Mucosa of gallbladder (tissue), 1 donor: ENCODE data around the gene NCOA3. TPM values are rescaled to one million over a fixed set of nuclear protein-coding genes. Genes with fewer than 3 reads are reported as not detected.
"Not testable (repeated sequence)": the region's sequence is repeated elsewhere in the genome, so short reads cannot be mapped to it uniquely, and the experiment has no call there.

Experiments
- DNase-seq: peaks from one replicate; pipeline ENCODE4 v3.0.0-alpha.2; 2020; ENCODE audit warnings: low spot score
- total RNA-seq: library from RNA; stranded (reverse); gene quantifications from one replicate; pipeline ENCODE4 v1.2.1, GENCODE V29; 2021
- donor health status: DM: no; HTN: no; CAD: no.

Gene NCOA3
- total RNA-seq, 1 donor from 2014 or later = 30.9 TPM

GRCh38 chr20:47500554-47500953 is 1.1 kb upstream of the NCOA3 start:
- no peak for DNase-seq

- no peak for DNase-seq
Measured at GRCh38 chr20:47501116-47501481, 588 bp upstream of the NCOA3 start.

GRCh38 chr20:47502271-47503239 is 868 bp downstream of the NCOA3 start:
- DNase-seq = no peak

- no peak for DNase-seq
Measured at GRCh38 chr20:47503685-47504084, 2.0 kb downstream of the NCOA3 start.

- no peak for DNase-seq
Measured at GRCh38 chr20:47506335-47506734, 4.6 kb downstream of the NCOA3 start.

GRCh38 chr20:47506850-47507249 is 5.2 kb downstream of the NCOA3 start:
- DNase-seq = no peak

- not testable (repeated sequence) for DNase-seq
Measured at GRCh38 chr20:47507275-47507981, 5.7 kb downstream of the NCOA3 start.

GRCh38 chr20:47508278-47508677 is 6.6 kb downstream of the NCOA3 start:
- no peak for DNase-seq

- DNase-seq = no peak
Measured at GRCh38 chr20:47509104-47509661, 7.5 kb downstream of the NCOA3 start.

GRCh38 chr20:47509685-47510084 is 8.0 kb downstream of the NCOA3 start:
- DNase-seq = no peak

GRCh38 chr20:47515843-47516242 is 14.2 kb downstream of the NCOA3 start:
- DNase-seq = no peak

GRCh38 chr20:47521059-47521808 is 19.5 kb downstream of the NCOA3 start:
- no peak for DNase-seq

GRCh38 chr20:47524015-47524784 is 22.5 kb downstream of the NCOA3 start:
- DNase-seq = no peak

- DNase-seq = no peak
Measured at GRCh38 chr20:47527004-47527800, 25.5 kb downstream of the NCOA3 start.

- DNase-seq = no peak
Measured at GRCh38 chr20:47529840-47530239, 28.2 kb downstream of the NCOA3 start.

- DNase-seq = no peak
Measured at GRCh38 chr20:47531458-47531857, 29.8 kb downstream of the NCOA3 start.

GRCh38 chr20:47532002-47532401 is 30.3 kb downstream of the NCOA3 start:
- DNase-seq = no peak

- no peak for DNase-seq
Measured at GRCh38 chr20:47533518-47534062, 31.9 kb downstream of the NCOA3 start.

- no peak for DNase-seq
Measured at GRCh38 chr20:47534405-47534804, 32.7 kb downstream of the NCOA3 start.

- no peak for DNase-seq
Measured at GRCh38 chr20:47535088-47535487, 33.4 kb downstream of the NCOA3 start.
